NB4 (cell line): Measurements from ENCODE around the gene IPPK.

Source experiments
- CTCF ChIP-seq: IDR thresholded peaks from one replicate; pipeline ENCODE4 v1.5.1; 2012; ENCODE audit warnings: low read depth, low read length
- MAX ChIP-seq: IDR thresholded peaks from 2 replicates; pipeline ENCODE4 v1.6.1; 2011; ENCODE audit warnings: low read depth, low read length

- TF ChIP-seq CTCF (no peak), MAX (no peak)
Measured at GRCh38 chr9:92641092-92641809, 28.7 kb downstream of the IPPK start.
